OCI-LY1 (cell line): ENCODE measurements around the gene PHLPP1.

Experiments used
- H2AFZ ChIP-seq: fragments of 200-600 bp; sonication (generic), shearing (Covaris generic); 2 replicates; pipeline ENCODE4 v1.6.0; 2014; ENCODE audit warnings: antibody characterized with exemption, mild to moderate bottlenecking, low read length
- H3F3A ChIP-seq: fragments of 200-600 bp; sonication (generic), shearing (Covaris generic); 2 replicates; pipeline ENCODE4 v1.6.0; 2014; ENCODE audit warnings: mild to moderate bottlenecking, antibody characterized with exemption, low read length, moderate library complexity; ENCODE audit not compliant: insufficient read depth
- H3K27ac ChIP-seq: fragments of 200-600 bp; sonication (generic); 2 replicates; pipeline ENCODE4 v1.5.1; 2014; ENCODE audit warnings: low read length, mixed run types, mild to moderate bottlenecking, low read depth; ENCODE audit not compliant: poor library complexity, severe bottlenecking
- H3K27me3 ChIP-seq: fragments of 200-600 bp; sonication (generic); 2 replicates; pipeline ENCODE4 v1.6.0; 2014; ENCODE audit warnings: antibody characterized with exemption, mild to moderate bottlenecking, low read length, moderate library complexity; ENCODE audit not compliant: insufficient read depth
- H3K36me3 ChIP-seq: fragments of 200-600 bp; sonication (generic); 2 replicates; pipeline ENCODE4 v1.6.1; 2014; ENCODE audit warnings: mild to moderate bottlenecking, antibody characterized with exemption, low read length, moderate library complexity, mixed read lengths; ENCODE audit not compliant: insufficient read depth
- H3K4me1 ChIP-seq: fragments of 200-600 bp; sonication (generic); 2 replicates; pipeline ENCODE4 v1.5.1; 2014; ENCODE audit warnings: mild to moderate bottlenecking, low read length, moderate library complexity; ENCODE audit not compliant: insufficient read depth, severe bottlenecking
- H3K4me2 ChIP-seq: fragments of 200-600 bp; sonication (generic), shearing (Covaris generic); 2 replicates; pipeline ENCODE4 v1.6.1; 2014; ENCODE audit warnings: low read length
- H3K4me3 ChIP-seq: fragments of 200-600 bp; sonication (generic); 2 replicates; pipeline ENCODE4 v1.5.1; 2014; ENCODE audit warnings: low read length, low read depth, mild to moderate bottlenecking, mixed read lengths; ENCODE audit not compliant: poor library complexity, severe bottlenecking
- H3K79me2 ChIP-seq: fragments of 200-600 bp; shearing (Covaris generic); 2 replicates; pipeline ENCODE4 v1.6.1; 2016; ENCODE audit warnings: mixed run types, low read length, mixed read lengths; ENCODE audit not compliant: insufficient read depth
- H3K9ac ChIP-seq: fragments of 200-600 bp; sonication (generic), shearing (Covaris generic); 2 replicates; pipeline ENCODE4 v1.6.1; 2014; ENCODE audit warnings: mild to moderate bottlenecking, low read length, mixed read lengths
- H3K9me2 ChIP-seq: fragments of 200-600 bp; sonication (generic), shearing (Covaris generic); 2 replicates; pipeline ENCODE4 v1.6.1; 2014; ENCODE audit warnings: low read depth, mild to moderate bottlenecking, low read length, mixed read lengths
- H3K9me3 ChIP-seq: fragments of 200-600 bp; shearing (Covaris generic); 2 replicates; pipeline ENCODE4 v1.6.1; 2014; ENCODE audit warnings: low read length, mixed read lengths
- H4K20me1 ChIP-seq: fragments of 200-600 bp; sonication (generic), shearing (Covaris generic); 2 replicates; pipeline ENCODE4 v1.6.0; 2016; ENCODE audit warnings: mild to moderate bottlenecking, low read length; ENCODE audit not compliant: insufficient read depth
- EZH2 ChIP-seq: fragments of 200-600 bp; sonication (generic), shearing (Covaris generic); IDR thresholded peaks from 2 replicates; pipeline ENCODE4 v1.8.0; 2017; ENCODE audit warnings: borderline replicate concordance, mixed run types, mild to moderate bottlenecking, antibody characterized with exemption, low read length, moderate library complexity, mixed read lengths
- TF ChIP-seq, protein P1 (sequence below): fragments of 200-600 bp; sonication (generic), shearing (Covaris generic); IDR thresholded peaks from 2 replicates; pipeline ENCODE4 v1.5.1; 2017; ENCODE audit warnings: mild to moderate bottlenecking, antibody characterized with exemption, low read length, moderate library complexity, mixed read lengths

Gene PHLPP1

DNA sequence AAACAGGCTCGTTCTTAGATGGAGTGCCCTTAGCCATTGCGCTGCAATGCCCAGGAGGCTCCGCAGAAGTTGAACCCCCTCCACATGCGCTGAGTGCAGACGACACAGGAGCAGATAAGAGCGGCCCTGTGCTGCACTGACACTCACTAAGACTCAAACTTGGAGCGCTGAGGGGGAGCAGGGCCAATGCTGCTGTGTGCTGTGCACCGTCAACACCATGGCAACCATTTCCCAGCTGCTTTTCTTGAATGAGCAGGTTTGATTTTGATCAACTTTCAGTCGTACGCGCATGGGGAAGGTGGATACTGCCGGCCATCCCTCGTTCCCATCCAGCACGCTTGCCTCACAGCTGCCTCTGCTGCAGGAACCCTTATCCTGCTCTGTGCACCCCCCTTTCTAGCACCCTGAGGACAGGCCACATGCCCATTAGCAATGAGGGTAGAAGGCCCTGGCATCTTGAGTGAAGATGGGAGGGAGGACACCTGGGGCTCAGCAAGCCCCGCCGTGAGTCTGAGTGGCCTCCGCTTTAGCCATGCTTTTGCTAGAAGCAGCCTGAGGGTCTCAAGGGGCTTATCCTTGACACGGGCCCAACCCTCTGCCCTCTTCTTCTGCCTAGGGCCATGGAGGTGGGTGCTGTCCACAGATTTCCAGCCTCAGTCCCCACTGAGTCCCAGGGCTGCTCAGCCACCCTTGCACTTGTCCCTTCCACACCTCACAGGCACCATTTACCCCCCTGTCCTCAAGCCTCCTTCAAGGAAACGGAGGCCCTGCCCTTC lies 271.9 kb downstream of the PHLPP1 start:
- no peaks in the 10 kb centered on the region for H4K20me1 ChIP-seq
- H3K9ac ChIP-seq = no peak overlapping the region

GRCh38 chr18:62987859-62988258 lies 272.5 kb downstream of the PHLPP1 start:
- Histone ChIP-seq H3K79me2 (no peaks in the 10 kb centered on the region), H4K20me1 (no peaks in the 10 kb centered on the region), H3K36me3 (no peaks in the 10 kb centered on the region), H3K27me3 (no peaks in the 10 kb centered on the region), H3K27ac (no peak overlapping the region), H3K4me2 (no peak overlapping the region), H3K9me2 (no peaks in the 10 kb centered on the region), H3K9ac (no peak overlapping the region), H3K4me1 (no peaks in the 10 kb centered on the region), H2AFZ (no peak overlapping the region), H3K9me3 (no peaks in the 10 kb centered on the region), H3K4me3 (no peak overlapping the region), H3F3A (no peaks in the 10 kb centered on the region)
- no peak for TF ChIP-seq EZH2
- TF ChIP-seq, protein P1, sequence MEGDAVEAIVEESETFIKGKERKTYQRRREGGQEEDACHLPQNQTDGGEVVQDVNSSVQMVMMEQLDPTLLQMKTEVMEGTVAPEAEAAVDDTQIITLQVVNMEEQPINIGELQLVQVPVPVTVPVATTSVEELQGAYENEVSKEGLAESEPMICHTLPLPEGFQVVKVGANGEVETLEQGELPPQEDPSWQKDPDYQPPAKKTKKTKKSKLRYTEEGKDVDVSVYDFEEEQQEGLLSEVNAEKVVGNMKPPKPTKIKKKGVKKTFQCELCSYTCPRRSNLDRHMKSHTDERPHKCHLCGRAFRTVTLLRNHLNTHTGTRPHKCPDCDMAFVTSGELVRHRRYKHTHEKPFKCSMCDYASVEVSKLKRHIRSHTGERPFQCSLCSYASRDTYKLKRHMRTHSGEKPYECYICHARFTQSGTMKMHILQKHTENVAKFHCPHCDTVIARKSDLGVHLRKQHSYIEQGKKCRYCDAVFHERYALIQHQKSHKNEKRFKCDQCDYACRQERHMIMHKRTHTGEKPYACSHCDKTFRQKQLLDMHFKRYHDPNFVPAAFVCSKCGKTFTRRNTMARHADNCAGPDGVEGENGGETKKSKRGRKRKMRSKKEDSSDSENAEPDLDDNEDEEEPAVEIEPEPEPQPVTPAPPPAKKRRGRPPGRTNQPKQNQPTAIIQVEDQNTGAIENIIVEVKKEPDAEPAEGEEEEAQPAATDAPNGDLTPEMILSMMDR = no peak

More for the DNA sequence above, 271.9 kb downstream of the PHLPP1 start:
- no peak overlapping the region for H2AFZ ChIP-seq
- no peak overlapping the region for H3K27ac ChIP-seq
- H3K36me3 ChIP-seq = no peaks in the 10 kb centered on the region
- H3K4me2 ChIP-seq = no peak overlapping the region
- H3K79me2 ChIP-seq = no peaks in the 10 kb centered on the region
- peaks cover 4% of the 10 kb centered on the region for H3K4me1 ChIP-seq
- no peaks in the 10 kb centered on the region for H3K9me2 ChIP-seq
- no peaks in the 10 kb centered on the region for H3K9me3 ChIP-seq
- no peak for TF ChIP-seq EZH2
- TF ChIP-seq, protein P1 = no peak
- H3F3A ChIP-seq = no peaks in the 10 kb centered on the region
- H3K27me3 ChIP-seq = no peaks in the 10 kb centered on the region
- H3K4me3 ChIP-seq = no peak overlapping the region

DNA sequence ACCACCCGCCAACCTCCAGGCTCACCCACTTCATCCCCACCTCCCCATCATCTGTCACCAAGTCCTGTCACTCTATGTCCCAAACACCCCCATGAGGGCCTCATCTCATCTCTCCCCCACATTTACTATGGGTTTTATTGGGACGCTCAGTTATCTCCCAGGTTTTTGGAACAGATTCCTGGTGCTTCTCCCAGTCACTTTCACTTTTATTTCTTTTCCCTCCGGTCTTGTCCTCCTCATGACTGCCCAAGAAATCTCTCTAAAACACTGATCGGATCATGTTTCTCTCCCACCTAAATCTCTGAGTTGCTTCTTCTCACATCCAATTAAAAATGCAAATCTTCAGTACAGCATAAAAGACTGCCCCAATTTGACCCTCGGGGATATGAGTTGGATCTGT lies 273.1 kb downstream of the PHLPP1 start:
- Histone ChIP-seq H3K4me2 (no peak overlapping the region), H2AFZ (no peak overlapping the region), H3F3A (no peaks in the 10 kb centered on the region), H3K9me2 (no peaks in the 10 kb centered on the region), H3K36me3 (no peaks in the 10 kb centered on the region), H3K4me1 (no peaks in the 10 kb centered on the region), H3K79me2 (no peaks in the 10 kb centered on the region), H3K9me3 (no peaks in the 10 kb centered on the region), H3K27ac (no peak overlapping the region), H3K9ac (no peak overlapping the region), H3K4me3 (no peak overlapping the region), H3K27me3 (no peaks in the 10 kb centered on the region), H4K20me1 (no peaks in the 10 kb centered on the region)
- no peak for TF ChIP-seq EZH2

GRCh38 chr18:62989195-62989594 lies 273.9 kb downstream of the PHLPP1 start:
- Histone ChIP-seq H3K4me2 (no peak overlapping the region), H3K9me3 (no peaks in the 10 kb centered on the region), H3K79me2 (no peaks in the 10 kb centered on the region), H3K9ac (no peak overlapping the region), H3K9me2 (no peaks in the 10 kb centered on the region), H3F3A (no peaks in the 10 kb centered on the region), H3K27ac (no peak overlapping the region), H2AFZ (no peak overlapping the region), H3K4me3 (no peak overlapping the region), H3K4me1 (no peaks in the 10 kb centered on the region), H3K36me3 (no peaks in the 10 kb centered on the region), H3K27me3 (no peaks in the 10 kb centered on the region), H4K20me1 (no peaks in the 10 kb centered on the region)
- no peak for TF ChIP-seq EZH2
- TF ChIP-seq, protein P1 = no peak
